HG03378 (cell line): ENCODE data around the gene S100A13.
"Not testable (repeated sequence)": the region's sequence is repeated elsewhere in the genome, so short reads cannot be mapped to it uniquely, and the experiment has no call there.

ENCODE experiments used
- ATAC-seq: cut with Tn5 transposase; IDR thresholded peaks from one replicate; pipeline ENCODE4 v1.9.1; 2021; ENCODE audit warnings: mild to moderate bottlenecking, moderate library complexity; ENCODE audit not compliant: unreplicated experiment

S100A13 gene

GRCh38 chr1:153575497-153575896 is 51.8 kb downstream of the S100A13 start:
- ATAC-seq = not testable (repeated sequence)

- ATAC-seq = not testable (repeated sequence)
Observed at GRCh38 chr1:153575081-153575491, 52.2 kb downstream of the S100A13 start.

- no peak for ATAC-seq
Observed at GRCh38 chr1:153573351-153573750, 54.0 kb downstream of the S100A13 start.

- no peak for ATAC-seq
Observed at GRCh38 chr1:153572569-153573015, 54.7 kb downstream of the S100A13 start.

- no peak for ATAC-seq
Observed at GRCh38 chr1:153571706-153572105, 55.6 kb downstream of the S100A13 start.

- ATAC-seq = no peak
Observed at GRCh38 chr1:153570874-153571273, 56.4 kb downstream of the S100A13 start.

- no peak for ATAC-seq
Observed at GRCh38 chr1:153569465-153569864, 57.8 kb downstream of the S100A13 start.
